ENCODE data around the gene PARD6G.

The PARD6G gene

DNA sequence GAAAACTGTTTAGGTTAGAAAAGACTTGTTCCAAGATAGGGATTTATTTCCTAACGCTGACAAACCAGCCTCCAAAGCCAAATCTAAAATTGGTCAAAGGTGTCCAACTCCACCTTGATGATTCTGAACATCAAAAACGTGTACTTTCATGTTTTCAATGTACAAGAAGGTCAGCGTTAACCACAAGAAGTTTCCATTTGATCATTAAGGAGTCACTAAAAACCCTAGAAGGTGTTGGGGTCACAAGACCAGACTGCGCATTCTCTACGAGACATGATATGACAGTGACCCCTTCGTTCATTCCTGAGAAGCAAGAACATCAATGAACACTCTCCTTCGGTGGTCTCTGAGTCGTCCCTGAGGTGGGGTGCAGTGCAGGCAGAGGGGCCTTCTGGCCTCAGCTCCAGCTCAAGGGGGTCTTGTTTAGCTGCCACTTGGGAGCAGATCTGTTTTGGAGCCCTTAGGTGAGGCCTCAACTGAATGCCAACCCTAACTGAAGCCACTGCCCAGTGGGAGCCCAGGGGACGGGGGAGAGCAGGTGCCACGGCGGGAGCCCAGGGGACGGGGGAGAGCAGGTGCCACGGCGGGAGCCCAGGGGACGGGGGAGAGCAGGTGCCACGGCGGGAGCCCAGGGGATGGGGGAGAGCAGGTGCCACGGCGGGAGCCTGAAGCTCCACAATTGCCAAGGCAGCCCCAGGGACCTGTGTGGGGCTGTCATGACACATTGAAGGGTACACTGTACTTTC is 55.2 kb downstream of the PARD6G start:
- Histone ChIP-seq H3K4me1 (ENCODE audit: insufficient read depth, low read length) (no peaks in the 10 kb centered on the region), H3K4me3 (ENCODE audit: low read depth in 1 of 2, low read length in 2 of 2) (no peak overlapping the region), H3K27me3 (ENCODE audit: control insufficient read depth in 1 of 2, insufficient read depth in 2 of 2, low read length in 2 of 2) (no peaks in the 10 kb centered on the region), H3K9me3 (ENCODE audit: low read length) (no peaks in the 10 kb centered on the region), H3K36me3 (ENCODE audit: insufficient read depth, low read length) (no peaks in the 10 kb centered on the region), H3K9ac (ENCODE audit: low read length) (no peak overlapping the region), H3K27ac (ENCODE audit: low read depth, low read length) (no peak overlapping the region)

DNA sequence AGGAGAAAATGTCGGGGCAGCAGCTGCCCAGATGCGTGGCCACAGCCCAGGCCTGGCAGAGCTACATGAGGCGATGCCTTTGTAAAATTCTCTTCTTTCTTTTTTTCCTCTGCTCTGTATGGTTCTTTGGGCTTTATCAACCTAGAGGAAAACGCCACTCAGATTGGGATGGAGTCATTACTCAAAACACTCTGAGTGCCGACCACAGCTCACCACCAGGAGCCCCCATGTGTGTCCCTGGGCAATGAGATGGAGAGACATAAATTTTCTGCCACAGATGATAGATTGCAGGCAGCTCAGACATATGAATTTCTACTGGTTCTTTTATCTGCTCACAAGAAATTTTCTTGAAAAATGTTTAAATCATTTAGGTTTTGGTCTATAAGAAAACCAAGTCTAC is 56.0 kb downstream of the PARD6G start:
- no peaks in the 10 kb centered on the region for H3K9me3 ChIP-seq (ENCODE audit: low read length)
- H3K9ac ChIP-seq (ENCODE audit: low read length): no peak overlapping the region
- H3K4me1 ChIP-seq (ENCODE audit: insufficient read depth, low read length): no peaks in the 10 kb centered on the region
- H3K27ac ChIP-seq (ENCODE audit: low read depth, low read length): no peak overlapping the region
- no peaks in the 10 kb centered on the region for H3K27me3 ChIP-seq (ENCODE audit: control insufficient read depth in 1 of 2, insufficient read depth in 2 of 2, low read length in 2 of 2)
- H3K4me3 ChIP-seq (ENCODE audit: low read depth in 1 of 2, low read length in 2 of 2): no peak overlapping the region
- H3K36me3 ChIP-seq (ENCODE audit: insufficient read depth, low read length): no peaks in the 10 kb centered on the region

DNA sequence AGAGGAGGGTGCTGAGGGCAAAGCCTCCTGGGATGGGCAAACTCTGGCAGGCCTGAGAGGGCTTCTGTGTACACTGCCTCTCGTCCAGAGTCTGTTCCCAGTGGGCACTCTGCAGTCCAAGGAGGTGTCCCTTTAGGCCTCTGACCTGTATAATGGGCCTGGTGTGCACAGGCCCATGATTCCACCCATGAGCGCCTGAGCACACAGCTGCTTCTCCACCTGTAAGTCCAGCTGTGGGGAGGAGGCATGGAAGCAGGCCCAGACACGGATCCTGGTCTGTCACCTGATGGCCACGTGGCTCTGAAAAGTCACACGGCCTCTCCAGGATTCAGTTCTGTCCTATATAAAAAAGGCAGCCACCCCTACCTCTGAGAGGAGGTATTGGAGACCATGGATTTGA is 57.0 kb downstream of the PARD6G start:
- Histone ChIP-seq H3K36me3 (ENCODE audit: insufficient read depth, low read length) (no peaks in the 10 kb centered on the region), H3K9me3 (ENCODE audit: low read length) (no peaks in the 10 kb centered on the region), H3K4me1 (ENCODE audit: insufficient read depth, low read length) (no peaks in the 10 kb centered on the region)

DNA sequence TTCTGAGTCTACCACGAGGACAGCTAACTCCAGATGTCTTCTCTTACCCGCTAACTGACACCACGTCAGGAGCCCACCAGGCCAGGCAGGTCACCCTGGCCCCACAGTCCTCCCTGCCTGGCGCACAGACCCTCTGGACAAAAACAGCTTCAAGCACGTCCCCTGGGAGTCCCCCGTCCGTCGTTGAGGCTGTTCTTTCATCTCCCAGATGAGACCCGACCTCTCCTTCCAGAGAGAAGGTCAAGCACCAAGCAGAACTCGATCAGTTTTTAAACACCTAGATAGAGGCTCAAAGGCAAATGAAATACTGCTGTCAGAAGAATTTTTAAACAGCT is 57.8 kb downstream of the PARD6G start:
- H3K9me3 ChIP-seq (ENCODE audit: low read length): no peaks in the 10 kb centered on the region
- no peak overlapping the region for H3K27ac ChIP-seq (ENCODE audit: low read depth, low read length)
- H3K27me3 ChIP-seq (ENCODE audit: control insufficient read depth in 1 of 2, insufficient read depth in 2 of 2, low read length in 2 of 2): no peaks in the 10 kb centered on the region
- H3K4me3 ChIP-seq (ENCODE audit: low read depth in 1 of 2, low read length in 2 of 2): no peak overlapping the region
- H3K36me3 ChIP-seq (ENCODE audit: insufficient read depth, low read length): no peaks in the 10 kb centered on the region
- no peak overlapping the region for H3K9ac ChIP-seq (ENCODE audit: low read length)
- H3K4me1 ChIP-seq (ENCODE audit: insufficient read depth, low read length): no peaks in the 10 kb centered on the region

More for the DNA sequence above, 57.0 kb downstream of the PARD6G start:
- Histone ChIP-seq H3K4me3 (ENCODE audit: low read depth in 1 of 2, low read length in 2 of 2) (no peak overlapping the region), H3K9ac (ENCODE audit: low read length) (no peak overlapping the region), H3K27me3 (ENCODE audit: control insufficient read depth in 1 of 2, insufficient read depth in 2 of 2, low read length in 2 of 2) (no peaks in the 10 kb centered on the region), H3K27ac (ENCODE audit: low read depth, low read length) (no peak overlapping the region)

DNA sequence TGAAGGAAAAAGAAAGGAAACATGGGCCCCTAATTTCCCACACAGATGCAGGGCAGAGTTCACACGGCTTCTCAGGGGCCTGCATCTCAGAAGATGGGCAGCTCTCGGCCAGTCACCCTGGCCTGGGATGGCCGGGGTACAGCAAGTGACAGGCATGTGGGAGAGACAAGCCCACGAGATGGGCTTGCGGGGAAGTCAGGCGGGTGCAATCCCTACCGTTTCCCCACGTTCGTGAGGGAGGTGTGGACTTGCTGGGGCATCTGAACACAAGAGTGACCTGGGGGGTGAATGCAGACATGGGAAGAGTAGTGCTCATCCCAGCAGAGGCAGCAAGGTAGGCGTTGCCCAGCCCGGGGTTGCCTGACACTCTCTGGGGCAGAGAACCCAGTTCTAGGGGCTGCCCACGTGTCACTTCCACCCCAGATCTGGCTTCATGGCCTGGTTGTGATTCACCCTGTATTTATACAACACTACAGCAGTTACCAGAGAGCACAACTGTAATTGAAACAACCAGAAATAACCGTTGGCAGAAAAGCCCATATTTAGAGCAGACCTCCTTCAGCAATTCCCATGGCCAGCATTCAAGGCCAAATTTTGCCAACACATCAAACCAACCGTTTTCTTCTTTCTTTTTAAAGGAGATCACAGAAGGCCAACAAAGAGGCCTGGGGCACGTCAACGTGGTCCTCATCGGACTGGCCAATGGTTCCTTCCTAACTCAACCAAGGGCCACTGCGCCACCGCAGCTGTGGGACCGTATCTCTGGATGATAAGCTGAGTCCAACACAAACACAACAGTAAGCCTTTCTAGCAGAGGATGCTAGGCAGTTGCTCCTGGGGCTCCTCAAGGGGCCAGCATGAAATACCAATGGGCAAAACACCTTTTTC is 58.4 kb downstream of the PARD6G start:
- H3K9ac ChIP-seq (ENCODE audit: low read length): no peak overlapping the region
- H3K36me3 ChIP-seq (ENCODE audit: insufficient read depth, low read length): no peaks in the 10 kb centered on the region
- H3K27ac ChIP-seq (ENCODE audit: low read depth, low read length): no peak overlapping the region
- no peaks in the 10 kb centered on the region for H3K4me1 ChIP-seq (ENCODE audit: insufficient read depth, low read length)
- no peaks in the 10 kb centered on the region for H3K9me3 ChIP-seq (ENCODE audit: low read length)
- H3K27me3 ChIP-seq (ENCODE audit: control insufficient read depth in 1 of 2, insufficient read depth in 2 of 2, low read length in 2 of 2): no peaks in the 10 kb centered on the region
- H3K4me3 ChIP-seq (ENCODE audit: low read depth in 1 of 2, low read length in 2 of 2): no peak overlapping the region

DNA sequence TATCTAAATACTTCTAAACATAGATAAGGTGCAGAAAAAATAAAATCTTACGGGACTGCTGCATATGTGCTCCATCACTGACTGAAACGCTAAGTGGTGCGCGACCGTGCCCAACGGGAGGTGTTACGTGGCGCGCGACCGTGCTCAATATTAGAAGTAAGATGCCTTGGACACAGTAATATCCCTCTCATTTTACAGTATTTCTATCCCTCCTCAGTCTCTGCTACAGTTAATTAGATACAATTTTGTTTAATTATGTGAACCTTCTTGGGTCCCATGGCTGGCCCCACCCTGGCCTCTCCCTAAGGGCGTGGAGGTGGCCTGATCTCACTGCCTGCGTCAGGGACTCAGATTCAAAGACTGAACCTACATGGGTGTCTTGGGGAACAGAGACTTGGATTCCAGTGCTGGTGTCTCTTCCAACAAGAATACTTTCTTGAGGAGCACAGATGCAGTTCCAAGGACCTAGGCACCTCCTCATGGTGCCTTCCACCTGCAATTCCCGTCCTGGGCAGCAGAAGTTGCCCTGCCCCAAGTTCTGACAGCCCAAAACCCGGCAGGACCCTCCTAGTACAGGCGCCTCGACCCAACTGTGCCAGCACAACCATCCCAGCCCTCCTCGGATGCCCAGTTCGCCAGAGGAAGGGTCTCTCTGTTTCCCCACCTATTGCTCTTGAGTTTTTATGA is 59.2 kb downstream of the PARD6G start:
- Histone ChIP-seq H3K36me3 (ENCODE audit: insufficient read depth, low read length) (no peaks in the 10 kb centered on the region), H3K27ac (ENCODE audit: low read depth, low read length) (no peak overlapping the region), H3K4me1 (ENCODE audit: insufficient read depth, low read length) (no peaks in the 10 kb centered on the region), H3K9me3 (ENCODE audit: low read length) (no peaks in the 10 kb centered on the region), H3K27me3 (ENCODE audit: control insufficient read depth in 1 of 2, insufficient read depth in 2 of 2, low read length in 2 of 2) (no peaks in the 10 kb centered on the region), H3K4me3 (ENCODE audit: low read depth in 1 of 2, low read length in 2 of 2) (no peak overlapping the region), H3K9ac (ENCODE audit: low read length) (no peak overlapping the region)

DNA sequence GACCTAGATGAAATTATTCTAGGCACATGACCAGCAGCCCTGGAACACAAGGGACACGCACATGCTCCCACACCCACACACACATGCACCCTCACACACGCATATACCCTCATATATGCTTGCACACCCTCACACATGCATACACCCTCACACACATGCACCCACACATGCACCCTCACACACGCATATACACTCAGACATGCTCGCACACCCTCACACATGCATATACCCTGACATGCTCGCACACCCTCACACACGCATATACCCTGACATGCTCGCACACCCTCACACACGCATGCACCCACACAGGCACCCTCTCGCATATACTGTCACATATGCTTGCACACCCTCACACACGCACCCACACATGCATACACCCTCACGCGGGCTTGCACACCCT is 61.8 kb downstream of the PARD6G start:
- H3K9me3 ChIP-seq (ENCODE audit: low read length): no peaks in the 10 kb centered on the region
- no peak overlapping the region for H3K9ac ChIP-seq (ENCODE audit: low read length)
- no peaks in the 10 kb centered on the region for H3K27me3 ChIP-seq (ENCODE audit: control insufficient read depth in 1 of 2, insufficient read depth in 2 of 2, low read length in 2 of 2)
- H3K4me3 ChIP-seq (ENCODE audit: low read depth in 1 of 2, low read length in 2 of 2): no peak overlapping the region
- H3K36me3 ChIP-seq (ENCODE audit: insufficient read depth, low read length): no peaks in the 10 kb centered on the region
- no peak overlapping the region for H3K27ac ChIP-seq (ENCODE audit: low read depth, low read length)
- no peaks in the 10 kb centered on the region for H3K4me1 ChIP-seq (ENCODE audit: insufficient read depth, low read length)

DNA sequence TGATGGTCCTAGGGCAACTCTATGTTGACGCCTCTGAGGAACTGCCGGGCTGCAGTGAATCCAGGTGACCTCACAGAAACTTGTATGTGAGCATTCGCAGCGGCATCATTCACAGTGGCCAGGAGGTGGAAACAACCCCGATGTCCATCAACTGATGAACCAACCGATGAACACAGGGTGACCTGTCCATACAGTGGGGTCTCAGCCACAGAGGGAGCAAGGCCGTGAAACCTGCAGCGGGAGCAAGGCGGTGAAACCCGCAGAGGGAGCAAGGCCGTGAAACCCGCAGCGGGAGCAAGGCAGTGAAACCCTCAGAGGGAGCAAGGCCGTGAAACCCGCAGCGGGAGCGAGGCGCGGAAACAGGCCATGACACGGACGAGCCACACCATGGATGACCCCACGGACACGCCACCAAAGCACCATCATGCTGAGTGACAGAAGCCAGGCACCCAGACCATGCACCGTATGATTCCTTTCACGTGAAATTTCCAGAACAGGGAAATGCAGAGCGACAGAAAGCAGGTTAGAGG is 63.0 kb downstream of the PARD6G start:
- no peaks in the 10 kb centered on the region for H3K27me3 ChIP-seq (ENCODE audit: control insufficient read depth in 1 of 2, insufficient read depth in 2 of 2, low read length in 2 of 2)
- H3K36me3 ChIP-seq (ENCODE audit: insufficient read depth, low read length): no peaks in the 10 kb centered on the region
- no peaks in the 10 kb centered on the region for H3K9me3 ChIP-seq (ENCODE audit: low read length)
- no peak overlapping the region for H3K9ac ChIP-seq (ENCODE audit: low read length)
- no peak overlapping the region for H3K4me3 ChIP-seq (ENCODE audit: low read depth in 1 of 2, low read length in 2 of 2)
- no peak overlapping the region for H3K27ac ChIP-seq (ENCODE audit: low read depth, low read length)
- H3K4me1 ChIP-seq (ENCODE audit: insufficient read depth, low read length): no peaks in the 10 kb centered on the region

DNA sequence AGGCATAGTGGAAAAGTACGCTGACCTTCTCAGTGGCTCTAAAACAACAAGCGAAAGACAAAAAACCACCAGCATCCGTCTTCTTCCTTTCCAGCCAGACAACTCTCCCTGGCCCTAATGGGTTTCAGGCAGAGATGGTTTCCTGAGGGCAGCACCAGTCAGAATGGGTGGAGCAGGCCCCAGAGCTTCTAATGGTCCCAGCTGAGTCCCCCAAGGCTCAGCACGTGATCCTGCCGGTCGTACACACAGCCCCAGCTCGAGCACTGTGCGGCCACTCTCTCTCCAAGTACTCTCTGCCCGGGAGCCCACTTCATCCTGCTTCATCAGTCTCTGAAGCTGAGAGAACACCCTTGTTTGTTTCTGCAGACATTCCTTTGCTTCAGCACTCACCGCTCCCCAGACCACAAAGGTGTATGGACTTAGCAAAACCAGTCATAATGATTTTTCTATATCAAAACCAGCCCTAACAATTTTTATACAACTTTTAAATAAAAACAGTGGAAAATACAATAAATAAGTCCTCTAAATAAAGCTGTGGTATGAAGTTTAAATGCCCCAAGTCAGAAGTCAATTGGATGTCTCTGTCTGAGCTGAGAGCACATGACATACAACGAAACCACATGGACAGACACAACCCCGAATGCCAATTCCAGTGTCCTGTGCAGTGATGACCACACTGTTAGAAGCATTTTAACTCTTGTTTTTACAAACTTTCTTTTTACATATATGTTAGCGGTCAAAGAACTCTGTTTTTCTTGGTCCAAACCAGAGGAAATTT is 63.9 kb downstream of the PARD6G start:
- Histone ChIP-seq H3K9ac (ENCODE audit: low read length) (no peak overlapping the region), H3K36me3 (ENCODE audit: insufficient read depth, low read length) (no peaks in the 10 kb centered on the region), H3K4me3 (ENCODE audit: low read depth in 1 of 2, low read length in 2 of 2) (no peak overlapping the region), H3K27me3 (ENCODE audit: control insufficient read depth in 1 of 2, insufficient read depth in 2 of 2, low read length in 2 of 2) (no peaks in the 10 kb centered on the region), H3K27ac (ENCODE audit: low read depth, low read length) (no peak overlapping the region), H3K4me1 (ENCODE audit: insufficient read depth, low read length) (no peaks in the 10 kb centered on the region), H3K9me3 (ENCODE audit: low read length) (no peaks in the 10 kb centered on the region)

DNA sequence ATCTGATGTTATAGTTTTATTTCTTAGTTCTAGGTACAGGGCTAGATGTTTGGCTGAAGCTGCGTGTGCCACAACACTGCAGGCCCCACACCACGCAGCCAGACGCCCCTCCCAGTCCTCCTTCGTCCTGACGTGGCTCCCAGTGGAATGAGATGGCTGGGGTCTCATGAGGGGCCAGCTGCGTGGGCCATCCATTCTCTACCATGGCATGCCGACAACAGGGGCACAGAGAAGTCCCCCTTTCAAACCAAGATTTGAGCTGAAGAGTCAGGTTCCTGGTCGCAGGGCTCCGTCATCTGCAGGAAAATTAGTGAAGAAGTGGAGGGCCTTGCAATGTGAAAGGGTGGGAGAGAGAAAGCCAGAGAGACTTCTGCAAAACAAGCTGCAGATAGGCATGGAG is 64.5 kb downstream of the PARD6G start:
- no peaks in the 10 kb centered on the region for H3K9me3 ChIP-seq (ENCODE audit: low read length)
- no peaks in the 10 kb centered on the region for H3K36me3 ChIP-seq (ENCODE audit: insufficient read depth, low read length)
- no peaks in the 10 kb centered on the region for H3K27me3 ChIP-seq (ENCODE audit: control insufficient read depth in 1 of 2, insufficient read depth in 2 of 2, low read length in 2 of 2)
- H3K4me3 ChIP-seq (ENCODE audit: low read depth in 1 of 2, low read length in 2 of 2): no peak overlapping the region
- H3K4me1 ChIP-seq (ENCODE audit: insufficient read depth, low read length): no peaks in the 10 kb centered on the region
- H3K27ac ChIP-seq (ENCODE audit: low read depth, low read length): no peak overlapping the region
- no peak overlapping the region for H3K9ac ChIP-seq (ENCODE audit: low read length)

Measured in muscle layer of colon (tissue), 2 donors.